HG02938 (cell line): ENCODE data around the gene EPHB1.
"Not testable (repeated sequence)": the region's sequence is repeated elsewhere in the genome, so short reads cannot be mapped to it uniquely, and the experiment has no call there.

Source experiments
- ATAC-seq: cut with Tn5 transposase; IDR thresholded peaks from one replicate; pipeline ENCODE4 v1.9.1; 2021; ENCODE audit warnings: mild to moderate bottlenecking, moderate library complexity; ENCODE audit not compliant: unreplicated experiment

EPHB1 gene

DNA sequence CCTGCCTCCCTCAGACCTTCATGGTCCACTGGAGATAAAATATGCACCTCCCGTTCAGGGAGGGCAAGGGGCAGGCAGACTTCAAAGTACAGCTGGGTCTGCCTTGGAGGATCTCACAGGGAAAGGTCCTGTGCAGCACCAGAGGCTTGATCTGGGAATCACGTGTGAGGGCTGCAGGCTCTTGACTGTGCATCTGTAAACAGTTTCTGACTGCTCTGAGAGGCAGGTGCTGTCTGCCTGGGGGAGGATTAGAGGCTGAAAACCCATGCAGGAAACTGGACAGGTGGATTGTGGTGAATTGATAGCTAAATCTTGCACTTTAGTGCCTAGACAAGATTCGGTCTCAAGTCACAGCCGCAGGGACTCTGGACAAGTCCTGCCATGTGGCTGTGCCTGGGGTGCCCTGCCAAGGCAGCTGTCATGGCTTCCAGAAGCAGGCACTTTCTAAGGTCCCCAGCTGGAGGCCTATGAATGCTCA, 239.3 kb downstream of the EPHB1 start:
- no peak for ATAC-seq

DNA sequence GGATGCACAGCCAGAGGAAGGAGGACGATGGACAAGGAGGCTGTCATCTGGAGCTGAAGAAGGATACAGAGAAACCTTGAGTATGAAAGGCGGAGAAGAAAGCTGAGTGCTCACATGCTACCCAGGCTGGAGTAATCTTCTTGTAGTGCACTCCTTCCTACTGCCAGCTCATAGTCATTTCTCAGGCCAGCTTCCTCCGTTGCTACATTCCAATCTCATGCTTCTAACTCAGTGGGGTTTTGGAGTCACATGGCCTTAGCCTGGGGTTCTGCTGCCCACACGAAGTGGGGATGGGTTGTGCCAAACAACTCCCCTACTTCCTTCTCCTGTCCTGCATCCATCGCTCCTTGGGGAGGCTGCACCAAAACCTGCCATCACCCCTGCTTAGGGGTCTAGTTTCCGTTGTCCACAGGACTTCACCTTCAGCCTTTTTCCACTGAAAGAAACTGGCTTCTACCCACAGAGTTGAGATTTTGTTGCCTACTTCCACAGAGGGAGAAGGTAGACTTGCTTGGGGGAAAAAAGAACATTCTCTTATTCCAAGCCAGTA, 239.9 kb downstream of the EPHB1 start:
- ATAC-seq: no peak

DNA sequence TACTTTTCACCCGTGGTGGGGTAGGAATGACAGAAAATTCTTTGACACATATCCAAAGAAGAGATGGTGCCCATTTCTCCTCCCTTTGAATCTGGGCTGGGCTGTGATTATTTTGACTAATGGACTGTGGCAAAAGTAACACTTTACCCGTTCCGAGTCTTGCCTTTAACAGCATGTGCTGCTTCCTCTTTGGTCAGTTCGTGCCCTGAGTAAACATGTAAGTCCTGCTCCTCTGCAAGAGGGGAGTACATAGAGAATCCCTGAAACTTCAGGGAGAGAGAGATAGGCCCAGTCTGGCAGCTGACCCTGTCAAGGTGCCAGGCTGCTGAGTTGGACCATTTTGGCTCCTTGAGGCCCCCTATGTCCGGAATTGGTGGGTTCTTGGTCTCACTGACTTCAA, 243.1 kb downstream of the EPHB1 start:
- no peak for ATAC-seq

DNA sequence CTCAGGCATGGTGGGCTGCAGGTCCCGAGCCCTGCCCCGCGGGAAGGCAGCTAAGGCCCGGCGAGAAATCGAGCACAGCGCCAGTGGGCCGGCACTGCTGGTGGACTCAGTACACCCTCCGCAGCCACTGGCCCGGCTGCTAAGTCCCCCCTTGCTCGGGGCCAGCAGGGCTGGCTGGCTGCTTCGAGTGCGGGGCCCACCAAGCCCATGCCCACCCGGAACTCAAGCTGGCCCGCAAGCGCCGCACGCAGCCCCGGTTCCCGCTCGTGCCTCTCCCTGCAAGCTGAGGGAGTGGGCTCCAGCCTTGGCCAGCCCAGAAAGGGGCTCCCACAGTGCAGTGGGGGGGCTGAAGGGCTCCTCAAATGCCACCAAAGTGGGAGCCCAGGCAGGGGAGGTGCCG, 244.5 kb downstream of the EPHB1 start:
- not testable (repeated sequence) for ATAC-seq

DNA sequence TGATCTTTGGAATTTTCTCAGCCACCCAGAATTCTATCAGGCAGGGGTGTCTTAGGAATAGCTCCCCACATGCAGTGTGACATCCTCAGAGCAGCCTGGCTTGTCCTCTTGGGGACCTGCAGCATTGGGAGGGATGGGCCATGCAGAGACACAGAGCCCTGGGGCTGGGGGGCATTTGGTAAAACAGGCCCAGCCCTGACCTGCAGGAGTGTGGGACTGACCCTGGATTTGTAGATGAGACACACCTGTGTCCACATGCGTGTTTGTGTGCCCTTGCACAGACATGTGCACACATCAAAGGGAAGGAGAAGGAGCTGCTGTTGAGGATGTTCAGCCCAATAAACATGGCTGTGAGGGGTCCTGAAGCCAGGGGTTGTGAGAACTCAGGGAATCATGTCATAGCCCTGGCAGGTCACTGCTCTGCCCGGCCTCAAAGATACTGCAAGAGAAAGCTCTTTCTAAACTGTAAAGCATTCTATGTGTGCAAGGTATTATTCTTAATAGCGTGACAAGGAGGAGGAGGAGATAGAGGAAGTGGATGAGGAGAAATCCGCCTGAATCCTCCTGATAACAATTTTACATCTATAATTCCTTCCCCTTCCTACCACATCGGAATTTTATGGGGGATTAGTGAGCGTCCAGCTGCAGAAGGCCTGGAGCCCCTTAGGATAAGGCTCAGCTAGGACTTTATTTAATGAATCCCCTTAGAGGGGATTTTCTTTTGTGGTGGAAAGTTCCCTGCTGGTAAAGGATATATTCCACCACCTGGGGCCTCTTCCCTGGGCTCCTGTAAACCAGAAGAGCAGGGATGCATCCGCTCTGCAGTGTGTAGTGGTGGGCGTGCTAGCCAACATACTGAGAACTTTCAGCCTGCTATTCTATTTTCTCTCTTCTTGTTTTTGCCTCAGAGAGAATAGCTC, 245.5 kb downstream of the EPHB1 start:
- no peak for ATAC-seq

DNA sequence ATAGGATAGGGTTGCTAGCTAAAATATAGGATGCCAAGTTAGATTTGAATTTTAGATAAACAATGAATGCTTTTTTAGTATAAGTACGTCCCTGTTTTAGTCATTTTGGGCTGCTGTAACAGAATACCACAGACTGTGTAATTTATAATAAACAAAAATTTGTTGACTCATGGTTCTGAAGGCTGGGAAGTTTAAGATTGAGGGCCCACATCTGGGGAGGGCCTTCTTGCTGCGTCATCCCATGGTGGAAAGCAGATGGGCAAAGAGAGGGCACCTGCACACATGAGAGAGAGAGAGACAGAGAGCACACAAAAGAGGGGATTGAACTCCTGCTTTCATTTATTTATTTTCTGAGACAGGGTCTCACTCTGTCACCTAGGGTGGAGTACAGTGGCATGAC, 246.5 kb downstream of the EPHB1 start:
- no peak for ATAC-seq

DNA sequence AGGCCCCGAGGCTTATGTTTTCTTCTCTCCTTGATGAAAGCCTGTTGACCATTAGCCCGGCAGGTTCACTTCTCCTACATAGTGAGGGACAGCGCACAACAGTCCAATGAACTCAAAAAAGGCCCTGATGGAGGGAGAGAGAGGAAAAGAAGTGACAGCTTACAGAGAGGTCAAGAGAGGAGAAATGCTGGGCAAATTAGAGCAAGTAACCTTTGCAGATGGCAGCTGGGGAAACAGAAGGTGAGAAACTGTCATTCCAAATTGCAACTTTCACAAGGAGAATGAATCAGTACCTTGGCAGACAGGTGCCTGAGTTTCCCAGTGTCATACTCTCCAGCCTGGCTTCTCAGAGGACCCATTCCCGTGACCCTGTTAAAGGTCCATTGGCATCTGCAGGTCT, 252.0 kb downstream of the EPHB1 start:
- no peak for ATAC-seq

DNA sequence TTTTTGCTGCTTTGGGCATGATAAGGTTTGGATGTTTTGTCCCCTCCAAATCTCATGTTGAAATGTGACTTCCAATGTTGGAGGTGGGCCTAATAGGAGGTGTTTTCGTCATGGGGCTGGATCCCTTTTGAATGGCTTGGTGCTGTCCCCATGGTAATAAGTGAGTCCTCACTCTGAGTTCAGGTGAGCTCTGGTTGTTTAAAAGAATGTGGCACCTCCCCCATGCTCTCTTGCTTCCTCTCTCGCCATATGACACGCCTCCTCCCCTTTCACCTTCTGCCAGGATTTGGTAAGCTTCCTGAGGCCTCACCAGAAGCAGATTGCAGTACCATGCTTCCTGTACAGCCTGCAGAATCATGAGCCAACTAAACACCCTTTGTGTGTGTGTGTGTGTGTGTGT, 255.5 kb downstream of the EPHB1 start:
- no peak for ATAC-seq

DNA sequence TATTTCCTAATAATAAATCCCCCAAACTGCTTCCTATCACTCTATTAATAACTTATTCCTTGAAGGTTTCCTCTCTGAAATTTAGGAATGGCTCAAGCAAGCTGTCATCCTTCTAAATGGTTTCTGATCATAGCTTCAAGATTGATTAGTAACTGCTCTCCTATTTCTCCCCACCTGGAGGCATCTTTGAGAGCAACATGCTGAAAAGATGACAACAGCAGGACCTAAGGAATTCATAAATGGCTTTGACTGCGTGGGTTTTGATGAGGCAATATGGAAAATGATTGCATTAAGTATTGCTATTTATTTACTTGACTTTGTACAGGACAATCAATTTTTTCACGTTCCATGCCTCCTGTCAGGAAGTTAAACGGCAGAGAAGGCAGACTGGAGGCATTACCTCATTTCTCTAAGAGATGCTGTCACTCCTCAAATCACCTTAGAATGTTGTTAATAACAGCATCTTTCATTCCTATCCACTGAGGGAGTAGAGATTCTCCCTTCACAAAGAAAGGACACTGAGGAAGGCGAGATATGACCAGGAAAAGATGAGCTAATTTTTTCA, 256.4 kb downstream of the EPHB1 start:
- ATAC-seq: no peak

DNA sequence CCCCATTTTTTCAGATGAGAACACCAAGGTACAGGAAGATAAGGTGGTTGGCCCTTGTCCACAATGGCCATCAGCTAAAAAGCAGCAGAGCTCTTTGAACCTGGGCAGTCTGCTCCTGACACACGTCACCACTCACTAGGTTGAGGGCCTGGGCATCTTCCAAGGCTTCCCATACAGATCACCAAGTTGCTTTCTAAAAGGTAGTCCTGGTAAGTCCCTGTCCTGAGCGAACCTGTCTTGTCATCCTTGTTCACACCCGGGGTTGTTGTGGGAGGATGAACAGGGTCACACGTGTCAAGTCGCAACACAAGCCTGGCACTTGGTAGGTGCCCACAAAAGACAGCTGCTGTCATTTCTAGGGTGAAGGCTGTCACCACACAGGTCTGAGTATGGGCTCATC, 260.4 kb downstream of the EPHB1 start:
- ATAC-seq: no peak

DNA sequence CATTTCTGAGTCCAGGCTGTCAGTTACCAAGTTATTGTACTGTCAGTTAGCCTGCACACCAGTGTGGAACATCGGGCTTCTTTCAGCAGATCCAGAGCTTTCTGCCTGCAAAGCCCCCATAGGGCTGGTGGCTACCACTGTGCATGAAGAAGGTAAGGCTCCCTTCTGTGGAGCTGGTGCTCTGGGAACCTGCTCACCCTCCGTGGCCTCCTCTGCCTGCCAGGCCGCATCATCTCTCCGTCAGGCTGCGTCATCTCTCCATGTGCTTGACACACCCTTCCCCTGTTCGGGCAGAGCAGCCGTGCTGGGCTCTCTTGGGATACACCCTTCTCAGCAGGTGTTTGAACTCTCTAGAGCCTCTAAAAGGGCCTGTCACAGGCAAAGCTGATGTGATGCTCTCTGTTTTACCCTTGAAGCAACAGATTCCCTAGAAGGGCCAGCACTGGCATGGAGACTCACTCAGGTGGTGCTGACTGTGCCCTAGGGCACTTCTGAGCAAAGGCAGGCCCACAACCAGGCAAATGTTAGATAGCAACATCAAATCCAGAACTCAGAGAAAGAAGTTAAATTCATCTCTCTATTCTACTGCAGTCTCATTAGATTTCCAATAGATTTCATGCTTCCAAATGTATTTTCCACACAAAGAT, 261.1 kb downstream of the EPHB1 start:
- ATAC-seq: no peak

DNA sequence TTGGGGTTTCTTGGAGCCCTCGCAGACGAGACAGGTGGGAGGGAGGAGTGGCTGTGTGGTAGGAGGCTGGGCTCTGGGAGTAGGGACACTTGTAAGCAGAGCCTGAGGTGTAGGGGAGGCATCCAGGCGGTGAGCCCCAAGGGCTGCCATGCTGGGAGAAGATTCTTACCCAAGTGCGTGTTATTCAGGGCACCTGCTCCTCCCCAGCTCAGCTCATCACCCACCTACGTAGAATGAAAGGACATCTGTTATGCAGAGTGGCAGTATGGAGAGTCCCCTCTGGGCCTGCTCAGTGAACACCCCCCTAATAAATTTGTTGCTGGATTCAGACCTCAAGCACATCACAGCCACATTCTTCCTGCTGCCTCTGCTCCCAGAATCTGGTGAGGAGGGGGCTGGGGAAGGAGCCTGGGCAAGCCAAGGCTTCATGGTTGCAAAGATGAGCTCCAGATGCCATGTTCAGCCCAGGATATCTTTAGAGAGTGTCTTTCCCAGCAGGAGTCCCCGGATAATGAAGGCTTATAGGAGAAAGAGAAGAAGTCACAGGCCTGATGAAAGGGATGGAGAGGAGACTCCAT, 261.8 kb downstream of the EPHB1 start:
- ATAC-seq: no peak

DNA sequence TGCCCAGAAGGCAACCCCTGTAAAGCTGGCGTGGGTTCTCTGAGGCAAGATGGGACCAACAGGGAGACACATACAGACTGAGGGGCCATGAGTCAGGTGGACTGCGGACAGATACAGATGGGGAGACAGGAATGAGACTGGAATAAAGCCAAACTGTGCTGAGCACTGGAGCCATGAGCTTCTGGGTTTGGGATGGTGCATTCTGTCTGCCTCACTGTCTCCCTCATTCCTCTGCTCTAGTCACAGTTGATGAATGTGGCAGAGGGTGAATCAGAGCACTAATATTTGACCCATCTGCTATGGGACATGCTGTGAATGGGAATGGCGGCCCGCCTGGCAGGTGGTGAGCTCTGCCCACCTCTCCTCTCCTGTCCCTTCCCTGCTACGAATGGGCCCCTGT, 262.9 kb downstream of the EPHB1 start:
- ATAC-seq: no peak

DNA sequence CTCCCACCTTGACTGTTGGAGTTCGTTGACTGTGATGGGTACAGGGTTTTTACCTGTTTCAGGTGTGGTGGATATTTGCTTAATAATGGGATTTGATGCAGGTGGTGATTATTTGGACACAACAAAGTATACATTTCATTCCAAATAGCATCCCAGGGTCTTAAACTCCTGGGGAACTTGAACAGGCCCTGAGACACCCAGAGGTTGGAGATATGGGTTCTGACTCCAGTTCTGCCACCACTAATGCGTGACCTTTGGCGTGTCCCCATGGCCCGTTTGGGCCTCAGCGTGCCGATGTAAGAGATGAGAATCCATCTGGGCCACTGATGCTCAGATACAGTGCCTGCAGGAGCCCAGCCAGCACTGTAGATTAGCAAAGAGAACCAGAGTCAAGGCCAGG, 264.5 kb downstream of the EPHB1 start:
- ATAC-seq: no peak

DNA sequence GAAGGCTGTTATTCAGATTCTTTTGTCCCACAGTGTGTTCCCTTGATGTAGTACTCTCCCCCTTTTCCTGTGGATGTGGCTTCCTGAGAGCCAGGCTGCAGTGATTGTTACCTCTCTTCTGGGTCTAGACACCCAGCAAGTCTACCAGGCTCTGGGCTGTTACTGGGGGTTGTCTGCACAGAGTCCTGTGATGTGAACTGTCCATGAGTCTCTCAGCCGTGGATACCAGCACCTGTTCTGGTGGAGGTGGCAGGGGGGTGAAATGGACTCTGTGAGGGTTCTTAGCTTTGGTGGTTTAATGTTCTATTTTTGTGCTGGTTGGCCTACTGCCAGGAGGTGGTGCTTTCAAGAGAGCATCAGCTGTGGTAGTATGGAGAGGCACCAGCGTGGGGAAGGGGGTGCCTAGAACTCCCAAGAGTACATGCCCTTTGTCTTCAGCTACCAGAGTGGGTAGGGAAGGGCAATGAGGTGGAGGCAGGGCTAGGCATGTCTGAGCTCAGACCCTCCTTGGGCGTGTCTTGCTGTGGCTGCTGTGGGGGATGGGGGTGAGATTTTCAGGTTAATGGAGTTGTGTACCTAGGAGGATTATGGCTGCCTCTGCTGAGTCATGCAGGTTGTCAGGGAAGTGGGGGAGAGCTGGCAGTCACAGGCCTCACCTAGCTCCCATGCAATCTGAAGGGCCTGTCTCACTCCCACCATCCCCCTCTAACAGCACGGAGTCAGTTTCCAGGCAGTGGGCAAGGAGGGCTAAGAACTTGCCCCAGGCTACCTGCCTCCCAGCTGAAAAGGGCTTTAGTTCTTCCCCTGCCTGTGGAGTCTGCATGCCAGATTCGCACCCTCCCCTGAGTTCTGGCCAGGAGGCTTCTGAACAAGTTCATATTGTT, 272.0 kb downstream of the EPHB1 start:
- not testable (repeated sequence) for ATAC-seq

DNA sequence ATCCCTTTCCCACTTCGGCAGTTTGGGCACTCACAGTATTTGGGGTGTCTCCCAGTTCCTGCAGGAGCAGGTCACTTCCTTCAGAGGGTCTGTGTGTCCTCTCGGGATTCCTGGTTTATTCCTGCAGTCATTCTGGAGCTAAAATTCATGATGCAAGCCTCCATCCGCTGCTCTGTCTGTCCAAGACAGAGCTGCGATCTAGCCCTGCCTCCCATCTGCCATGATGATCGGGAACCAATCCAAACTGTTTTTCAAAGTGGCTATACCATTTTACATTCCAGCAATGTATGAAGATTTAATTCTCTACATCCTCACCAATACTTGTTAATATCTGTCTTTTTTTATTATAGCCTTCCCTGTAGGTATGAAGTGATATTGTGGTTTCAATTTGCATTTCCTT, 273.0 kb downstream of the EPHB1 start:
- no peak for ATAC-seq

DNA sequence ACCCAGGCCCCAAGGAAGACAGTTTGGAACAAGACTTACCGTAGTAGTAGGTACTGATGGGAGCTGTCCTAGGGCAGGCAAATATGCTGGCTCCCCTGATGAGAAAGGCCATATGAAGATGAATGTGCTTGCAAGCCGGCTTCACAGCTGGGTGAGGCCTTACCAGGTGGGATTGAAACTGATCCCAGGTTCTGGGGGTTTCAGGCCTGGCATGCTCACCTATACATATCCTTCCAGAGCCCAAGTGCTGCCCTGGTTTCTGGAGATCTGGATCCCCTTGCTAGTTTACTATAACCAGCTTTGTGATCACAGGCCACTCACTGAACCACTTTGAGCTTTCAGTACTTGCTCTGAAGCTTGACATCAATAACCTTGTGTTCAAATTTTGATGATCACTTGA, 274.3 kb downstream of the EPHB1 start:
- no peak for ATAC-seq

DNA sequence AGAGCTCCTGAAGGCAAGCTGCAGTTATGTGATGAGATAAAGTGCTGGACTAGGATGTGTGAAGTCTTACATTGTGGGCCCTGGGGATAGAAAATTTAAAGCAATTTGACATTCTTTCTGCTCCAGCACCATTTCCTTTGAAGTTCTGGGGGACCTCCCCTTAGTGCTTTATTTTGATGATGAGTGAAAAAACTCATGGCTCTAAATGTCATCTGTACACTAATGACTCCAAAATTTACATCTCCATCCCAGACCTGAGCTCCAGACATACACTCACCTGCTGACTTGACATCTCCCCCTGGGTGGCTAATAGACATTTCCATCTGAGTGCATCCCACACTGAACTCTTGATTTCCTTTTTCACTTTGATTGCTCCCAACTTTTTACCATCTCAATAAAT, 276.4 kb downstream of the EPHB1 start:
- no peak for ATAC-seq

DNA sequence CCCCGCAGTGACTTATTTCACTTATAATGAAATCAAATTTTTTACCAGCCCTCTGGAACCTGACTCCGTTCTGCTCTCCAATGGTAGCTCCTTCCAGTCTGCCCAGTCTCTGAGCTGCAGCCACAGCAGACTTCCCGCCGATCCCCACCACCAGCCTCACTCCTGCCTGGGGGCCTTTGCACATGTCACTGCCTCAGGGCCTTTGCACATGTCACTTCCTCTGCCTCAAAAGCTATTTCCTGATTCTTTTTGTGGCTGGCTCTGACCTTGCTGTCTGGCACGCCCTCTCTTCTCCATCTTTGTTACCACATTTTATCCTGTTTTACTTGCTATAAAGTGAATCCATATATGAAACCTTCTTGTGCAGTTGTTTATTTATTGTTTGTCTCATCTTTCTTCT, 277.4 kb downstream of the EPHB1 start:
- no peak for ATAC-seq

DNA sequence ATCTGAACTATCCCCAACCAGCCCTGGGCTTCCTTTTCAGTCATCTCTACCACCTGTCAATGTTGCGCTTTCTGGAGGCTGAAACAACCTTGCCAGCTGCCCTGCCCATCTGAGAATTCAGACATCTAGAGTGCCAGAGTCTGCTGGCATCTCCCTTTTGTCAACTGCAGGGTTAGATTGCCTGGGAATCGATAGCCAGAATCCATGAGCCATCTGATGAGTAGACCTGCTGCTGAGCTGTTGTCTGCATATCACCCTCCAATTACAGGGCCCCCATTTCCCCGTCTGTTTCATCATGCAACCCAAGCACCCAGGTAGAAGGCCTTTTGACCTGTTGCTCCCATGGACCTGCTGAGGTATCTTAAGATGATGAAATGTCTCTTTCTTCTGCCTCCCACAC, 280.1 kb downstream of the EPHB1 start:
- no peak for ATAC-seq
